ENCODE data around the gene EIF4H. TPM values are rescaled to one million over a fixed set of nuclear protein-coding genes. Genes with fewer than 3 reads are reported as not detected.

Gene EIF4H
- total RNA-seq, 1 donor from 2014 or later, result 263 TPM

GRCh38 chr7:74138334-74138867 lies 35.8 kb upstream of the EIF4H start:
- ChIA-PET CTCF (no interaction called here), POLR2A (no interaction called here)
- DNase-seq (no peak), ATAC-seq (ENCODE audit: low read depth) (no peak)
- Mint-ChIP-seq H3K9me3 (no peaks in the 10 kb centered on the region), H3K27ac (no peak overlapping the region), H3K4me3 (no peak overlapping the region), H3K27me3 (no peaks in the 10 kb centered on the region), H3K4me1 (peaks cover 5% of the 10 kb centered on the region), H3K36me3 (ENCODE audit: low read depth) (no peaks in the 10 kb centered on the region)
- intact Hi-C loops (cut with micrococcal nuclease), result no loop called here
- no peak for TF ChIP-seq CTCF (IDR thresholded peaks at IDR 0.05)

- Mint-ChIP-seq H3K4me3 (no peak overlapping the region), H3K27ac (no peak overlapping the region)
- POLR2A ChIA-PET, result no interaction called here
Measured at GRCh38 chr7:74138945-74139843, 35.0 kb upstream of the EIF4H start.

GRCh38 chr7:74141705-74142104 lies 32.5 kb upstream of the EIF4H start:
- H3K27ac Mint-ChIP-seq, result no peak overlapping the region
- no peak for DNase-seq
- intact Hi-C loops (cut with micrococcal nuclease), result no loop called here
- CTCF ChIA-PET, result no interaction called here
- H3K9me3 Mint-ChIP-seq, result peaks cover 8% of the 10 kb centered on the region
- no peak overlapping the region for H3K4me3 Mint-ChIP-seq
- TF ChIP-seq CTCF (IDR thresholded peaks at IDR 0.05), result no peak
- H3K36me3 Mint-ChIP-seq (ENCODE audit: low read depth), result no peaks in the 10 kb centered on the region
- no peaks in the 10 kb centered on the region for H3K27me3 Mint-ChIP-seq
- peaks cover 5% of the 10 kb centered on the region for H3K4me1 Mint-ChIP-seq
- POLR2A ChIA-PET, result no interaction called here
- no peak for ATAC-seq (ENCODE audit: low read depth)

More at GRCh38 chr7:74138945-74139843, 35.0 kb upstream of the EIF4H start:
- intact Hi-C loops (cut with micrococcal nuclease), result no loop called here
- Mint-ChIP-seq H3K36me3 (ENCODE audit: low read depth) (no peaks in the 10 kb centered on the region), H3K27me3 (no peaks in the 10 kb centered on the region), H3K4me1 (peaks cover 5% of the 10 kb centered on the region), H3K9me3 (no peaks in the 10 kb centered on the region)
- ATAC-seq (ENCODE audit: low read depth) (no peak), DNase-seq (no peak)
- TF ChIP-seq CTCF (IDR thresholded peaks at IDR 0.05), result no peak
- CTCF ChIA-PET, result no interaction called here

GRCh38 chr7:74143383-74143782 lies 30.8 kb upstream of the EIF4H start:
- ChIA-PET POLR2A (no interaction called here), CTCF (no interaction called here)
- intact Hi-C loops (cut with micrococcal nuclease), result no loop called here
- Mint-ChIP-seq H3K4me1 (peaks cover 5% of the 10 kb centered on the region), H3K36me3 (ENCODE audit: low read depth) (no peaks in the 10 kb centered on the region), H3K27me3 (no peaks in the 10 kb centered on the region), H3K4me3 (no peak overlapping the region), H3K27ac (no peak overlapping the region), H3K9me3 (peaks cover 8% of the 10 kb centered on the region)
- TF ChIP-seq CTCF (IDR thresholded peaks at IDR 0.05), result no peak
- DNase-seq, result no peak
- no peak for ATAC-seq (ENCODE audit: low read depth)

- Mint-ChIP-seq H3K4me1 (peaks cover 4% of the 10 kb centered on the region), H3K36me3 (ENCODE audit: low read depth) (no peaks in the 10 kb centered on the region), H3K9me3 (peaks cover 8% of the 10 kb centered on the region), H3K27ac (no peak overlapping the region), H3K4me3 (no peak overlapping the region), H3K27me3 (peaks cover 2% of the 10 kb centered on the region)
- intact Hi-C loops (cut with micrococcal nuclease), result no loop called here
- ATAC-seq (ENCODE audit: low read depth), result no peak
- CTCF ChIA-PET, result no interaction called here
- POLR2A ChIA-PET, result no interaction called here
- no peak for DNase-seq
- TF ChIP-seq CTCF (IDR thresholded peaks at IDR 0.05), result no peak
Measured at GRCh38 chr7:74148491-74148890, 25.7 kb upstream of the EIF4H start.

Data from activated B cell treated with CpG ODN at 0.5 μM for 24 hours (primary cell).